ENCODE data around the gene SRC. TPM values are rescaled to one million over a fixed set of nuclear protein-coding genes. Genes with fewer than 3 reads are reported as not detected.
A peak's percentile ranks its signal among the peaks of the same experiment; 100 is the strongest.

SRC gene
- total RNA-seq, 1 experiment from 2014 or later = 42.3 TPM

DNA sequence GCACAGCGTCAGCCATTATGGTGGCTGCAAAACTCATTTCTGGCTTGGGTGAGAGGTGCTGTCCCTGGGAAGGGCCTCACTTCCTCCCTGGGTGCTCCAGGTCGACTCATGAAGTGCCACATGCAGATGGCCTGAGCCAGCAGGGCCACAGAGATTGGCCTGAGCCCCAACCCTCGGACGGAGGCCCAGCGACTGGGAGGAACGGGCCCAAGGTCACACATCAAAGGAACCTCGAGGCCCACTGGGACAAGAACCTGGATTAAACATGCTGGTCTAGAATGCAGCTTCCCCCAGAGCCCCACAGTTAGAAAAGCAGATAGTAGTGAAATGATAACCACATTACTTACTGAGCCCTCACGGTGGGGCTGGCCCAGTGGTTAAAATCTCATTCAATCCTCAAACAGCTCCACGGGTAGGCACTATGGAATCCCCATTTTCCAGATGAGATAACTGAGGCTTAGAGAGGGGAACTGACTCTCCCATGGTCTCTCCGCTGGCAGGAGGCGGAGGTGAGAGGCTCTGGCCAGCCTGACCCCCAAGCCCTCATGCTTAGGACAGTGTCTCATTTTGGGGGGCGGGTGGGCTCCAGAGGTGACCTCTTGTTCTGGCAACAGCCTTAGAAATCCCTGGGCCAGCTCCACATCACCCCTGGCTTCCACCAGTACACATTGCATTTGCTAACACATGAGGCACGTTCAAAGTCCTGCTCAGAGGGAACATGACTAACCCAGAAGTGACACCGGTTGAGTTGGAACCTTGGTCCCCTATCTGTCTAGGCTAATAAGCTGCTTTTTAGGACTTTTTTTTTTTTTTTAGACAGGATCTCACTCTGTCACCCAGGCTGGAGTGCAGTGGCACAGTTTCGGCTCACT, 53.0 kb downstream of the SRC start:
- H3K36me3 ChIP-seq (ENCODE audit: control insufficient read depth in 1 of 2, insufficient read depth in 2 of 2, low read length in 2 of 2) = peaks cover 4 to 15% of the 10 kb centered on the region in 2 experiments; a peak in 3 of 4 replicates
- no peak overlapping the region for H2AFZ ChIP-seq (ENCODE audit: low read depth, low read length, poor library complexity, severe bottlenecking)
- ChIA-PET RAD21 (ENCODE audit: low non-redundant PET in 1 of 2, low total read pairs in 2 of 2, uncharacterized antibody in 2 of 2, unreplicated experiment in 2 of 2) (no interaction called here), POLR2A (no interaction called here), CTCF (no interaction called here)
- H3K4me3 ChIP-seq (replicated peaks in 1 of 2; ENCODE audit: low read depth in 1 of 2, low read length in 2 of 2) = no peak overlapping the region
- H3K9ac ChIP-seq (ENCODE audit: low read length) = no peak overlapping the region
- H3K27ac ChIP-seq (ENCODE audit: low read depth, low read length) = no peak overlapping the region
- H3K9me3 ChIP-seq (ENCODE audit: control insufficient read depth in 1 of 2, insufficient read depth in 1 of 2, low read depth in 1 of 2, low read length in 2 of 2) = no peaks in the 10 kb centered on the region
- no TSS peak for BruUV-seq (replicated peaks)
- H3K4me1 ChIP-seq (ENCODE audit: control insufficient read depth in 1 of 2, insufficient read depth in 2 of 2, low read length in 2 of 2) = peaks cover 0 to 10% of the 10 kb centered on the region in 2 experiments; a peak in 1 of 4 replicates
- no peak for TF ChIP-seq POLR2A (IDR thresholded peaks at IDR 0.05; ENCODE audit: borderline replicate concordance, extremely low read depth, insufficient read depth, insufficient read length)
- TF ChIP-seq FOSL1 (IDR thresholded peaks at IDR 0.05; ENCODE audit: low read depth) = no peak
- TF ChIP-seq, protein P1, sequence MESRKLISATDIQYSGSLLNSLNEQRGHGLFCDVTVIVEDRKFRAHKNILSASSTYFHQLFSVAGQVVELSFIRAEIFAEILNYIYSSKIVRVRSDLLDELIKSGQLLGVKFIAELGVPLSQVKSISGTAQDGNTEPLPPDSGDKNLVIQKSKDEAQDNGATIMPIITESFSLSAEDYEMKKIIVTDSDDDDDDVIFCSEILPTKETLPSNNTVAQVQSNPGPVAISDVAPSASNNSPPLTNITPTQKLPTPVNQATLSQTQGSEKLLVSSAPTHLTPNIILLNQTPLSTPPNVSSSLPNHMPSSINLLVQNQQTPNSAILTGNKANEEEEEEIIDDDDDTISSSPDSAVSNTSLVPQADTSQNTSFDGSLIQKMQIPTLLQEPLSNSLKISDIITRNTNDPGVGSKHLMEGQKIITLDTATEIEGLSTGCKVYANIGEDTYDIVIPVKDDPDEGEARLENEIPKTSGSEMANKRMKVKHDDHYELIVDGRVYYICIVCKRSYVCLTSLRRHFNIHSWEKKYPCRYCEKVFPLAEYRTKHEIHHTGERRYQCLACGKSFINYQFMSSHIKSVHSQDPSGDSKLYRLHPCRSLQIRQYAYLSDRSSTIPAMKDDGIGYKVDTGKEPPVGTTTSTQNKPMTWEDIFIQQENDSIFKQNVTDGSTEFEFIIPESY (IDR thresholded peaks at IDR 0.05; ENCODE audit: extremely low read depth, insufficient replicate concordance, low read length) = no peak
- TF ChIP-seq RAD21 (IDR thresholded peaks at IDR 0.05; ENCODE audit: low read depth) = no peak
- no peak for TF ChIP-seq ZFX (IDR thresholded peaks at IDR 0.05)
- TF ChIP-seq, protein P2, sequence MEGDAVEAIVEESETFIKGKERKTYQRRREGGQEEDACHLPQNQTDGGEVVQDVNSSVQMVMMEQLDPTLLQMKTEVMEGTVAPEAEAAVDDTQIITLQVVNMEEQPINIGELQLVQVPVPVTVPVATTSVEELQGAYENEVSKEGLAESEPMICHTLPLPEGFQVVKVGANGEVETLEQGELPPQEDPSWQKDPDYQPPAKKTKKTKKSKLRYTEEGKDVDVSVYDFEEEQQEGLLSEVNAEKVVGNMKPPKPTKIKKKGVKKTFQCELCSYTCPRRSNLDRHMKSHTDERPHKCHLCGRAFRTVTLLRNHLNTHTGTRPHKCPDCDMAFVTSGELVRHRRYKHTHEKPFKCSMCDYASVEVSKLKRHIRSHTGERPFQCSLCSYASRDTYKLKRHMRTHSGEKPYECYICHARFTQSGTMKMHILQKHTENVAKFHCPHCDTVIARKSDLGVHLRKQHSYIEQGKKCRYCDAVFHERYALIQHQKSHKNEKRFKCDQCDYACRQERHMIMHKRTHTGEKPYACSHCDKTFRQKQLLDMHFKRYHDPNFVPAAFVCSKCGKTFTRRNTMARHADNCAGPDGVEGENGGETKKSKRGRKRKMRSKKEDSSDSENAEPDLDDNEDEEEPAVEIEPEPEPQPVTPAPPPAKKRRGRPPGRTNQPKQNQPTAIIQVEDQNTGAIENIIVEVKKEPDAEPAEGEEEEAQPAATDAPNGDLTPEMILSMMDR (IDR thresholded peaks at IDR 0.05 in 2 of 3, conservative IDR thresholded peaks at IDR 0.05 in 1 of 3; ENCODE audit: borderline replicate concordance in 1 of 3, insufficient read depth in 1 of 3, low read depth in 2 of 3, low read length in 2 of 3) = 0 out of 6 replicates have a peak, but pooled peaks of 2 of the 3 experiments have one; percentile 5 to 15
- TF ChIP-seq TCF7L2 (IDR thresholded peaks at IDR 0.05; ENCODE audit: borderline replicate concordance, extremely low read depth, insufficient read depth, insufficient read length) = no peak
- H3K9me2 ChIP-seq (ENCODE audit: insufficient read depth) = no peaks in the 10 kb centered on the region
- no peak overlapping the region for H3K4me2 ChIP-seq (ENCODE audit: low read length)
- intact Hi-C loops (cut with micrococcal nuclease) = no loop called here
- H3K79me2 ChIP-seq (ENCODE audit: insufficient read depth, low read length) = no peaks in the 10 kb centered on the region
- ATAC-seq (no peak), DNase-seq (ENCODE audit: low read depth, low spot score) (no peak)
- no peaks in the 10 kb centered on the region for H4K20me1 ChIP-seq (ENCODE audit: insufficient read depth)
- no peaks in the 10 kb centered on the region for H3K27me3 ChIP-seq (ENCODE audit: insufficient read depth, low read length)

All from HCT116 (cell line).